ENCODE measurements around the gene ST3GAL5. TPM values are rescaled to one million over a fixed set of nuclear protein-coding genes. Genes with fewer than 3 reads are reported as not detected.

Gene ST3GAL5
- total RNA-seq, 1 donor from 2014 or later, result 29.7 TPM

GRCh38 chr2:85852152-85852840, 36.5 kb downstream of the ST3GAL5 start:
- no peak for TF ChIP-seq CTCF (IDR thresholded peaks at IDR 0.05; ENCODE audit: insufficient read depth, low read length, severe bottlenecking)
- H3K27me3 ChIP-seq (ENCODE audit: control insufficient read depth, insufficient read depth, low read length), result no peaks in the 10 kb centered on the region
- peaks cover 7% of the 10 kb centered on the region for H3K36me3 ChIP-seq (ENCODE audit: control insufficient read depth, insufficient read depth, low read length)
- FAIRE-seq (no peak), DNase-seq (ENCODE audit: low read depth) (no peak)
- no peak overlapping the region for H3K4me3 ChIP-seq (ENCODE audit: low read depth, low read length)

- H3K36me3 ChIP-seq (ENCODE audit: control insufficient read depth, insufficient read depth, low read length), result peaks cover 7% of the 10 kb centered on the region
- no peak for FAIRE-seq
- peak; percentile 28 for DNase-seq (ENCODE audit: low read depth)
These were observed 37.3 kb downstream of the ST3GAL5 start for GRCh38 chr2:85851253-85852151.

GRCh38 chr2:85850451-85850850, 38.3 kb downstream of the ST3GAL5 start:
- H3K27me3 ChIP-seq (ENCODE audit: control insufficient read depth, insufficient read depth, low read length), result no peaks in the 10 kb centered on the region
- no peak for FAIRE-seq
- DNase-seq (ENCODE audit: low read depth), result no peak
- H3K36me3 ChIP-seq (ENCODE audit: control insufficient read depth, insufficient read depth, low read length), result peaks cover 7% of the 10 kb centered on the region
- no peak for TF ChIP-seq CTCF (IDR thresholded peaks at IDR 0.05; ENCODE audit: insufficient read depth, low read length, severe bottlenecking)
- no peak overlapping the region for H3K4me3 ChIP-seq (ENCODE audit: low read depth, low read length)

More at GRCh38 chr2:85851253-85852151, 37.3 kb downstream of the ST3GAL5 start:
- no peak for TF ChIP-seq CTCF (IDR thresholded peaks at IDR 0.05; ENCODE audit: insufficient read depth, low read length, severe bottlenecking)
- Histone ChIP-seq H3K27me3 (ENCODE audit: control insufficient read depth, insufficient read depth, low read length) (no peaks in the 10 kb centered on the region), H3K4me3 (ENCODE audit: low read depth, low read length) (no peak overlapping the region)

GRCh38 chr2:85847051-85847588, 41.7 kb downstream of the ST3GAL5 start:
- TF ChIP-seq CTCF (IDR thresholded peaks at IDR 0.05; ENCODE audit: insufficient read depth, low read length, severe bottlenecking), result no peak
- H3K27me3 ChIP-seq (ENCODE audit: control insufficient read depth, insufficient read depth, low read length), result no peaks in the 10 kb centered on the region
- FAIRE-seq (no peak), DNase-seq (ENCODE audit: low read depth) (no peak)
- peaks cover 4% of the 10 kb centered on the region for H3K36me3 ChIP-seq (ENCODE audit: control insufficient read depth, insufficient read depth, low read length)
- H3K4me3 ChIP-seq (ENCODE audit: low read depth, low read length), result no peak overlapping the region

- DNase-seq (ENCODE audit: low read depth) (no peak), FAIRE-seq (no peak)
- H3K36me3 ChIP-seq (ENCODE audit: control insufficient read depth, insufficient read depth, low read length), result peaks cover 4% of the 10 kb centered on the region
- H3K4me3 ChIP-seq (ENCODE audit: low read depth, low read length), result no peak overlapping the region
- no peaks in the 10 kb centered on the region for H3K27me3 ChIP-seq (ENCODE audit: control insufficient read depth, insufficient read depth, low read length)
- no peak for TF ChIP-seq CTCF (IDR thresholded peaks at IDR 0.05; ENCODE audit: insufficient read depth, low read length, severe bottlenecking)
These were observed 42.4 kb downstream of the ST3GAL5 start for GRCh38 chr2:85846411-85846810.
